HG02870 (cell line): Measurements from ENCODE around the gene CREB3.

Experiments used
- ATAC-seq: cut with Tn5 transposase; IDR thresholded peaks from one replicate; pipeline ENCODE4 v1.9.1; 2021; ENCODE audit warnings: mild to moderate bottlenecking, moderate library complexity; ENCODE audit not compliant: unreplicated experiment

CREB3 gene

GRCh38 chr9:35725362-35725761 is 7.1 kb upstream of the CREB3 start:
- no peak for ATAC-seq

- ATAC-seq, result no peak
These were observed 5.5 kb upstream of the CREB3 start for GRCh38 chr9:35726931-35727330.

GRCh38 chr9:35727676-35728040 is 4.8 kb upstream of the CREB3 start:
- ATAC-seq, result no peak

GRCh38 chr9:35728041-35728971 is 4.2 kb upstream of the CREB3 start:
- ATAC-seq, result no peak

- no peak for ATAC-seq
These were observed 3.4 kb upstream of the CREB3 start for GRCh38 chr9:35729101-35729500.

GRCh38 chr9:35729700-35730485 is 2.6 kb upstream of the CREB3 start:
- no peak for ATAC-seq

GRCh38 chr9:35730486-35730854 is 2.0 kb upstream of the CREB3 start:
- no peak for ATAC-seq

GRCh38 chr9:35731415-35732184 is 866 bp upstream of the CREB3 start:
- ATAC-seq, result no peak

GRCh38 chr9:35732800-35733541 is 505 bp downstream of the CREB3 start:
- ATAC-seq, result peak; percentile 2

- ATAC-seq, result no peak
These were observed 1.6 kb downstream of the CREB3 start for GRCh38 chr9:35734096-35734495.

GRCh38 chr9:35736201-35736633 is 3.8 kb downstream of the CREB3 start:
- ATAC-seq, result no peak

GRCh38 chr9:35737143-35737542 is 4.7 kb downstream of the CREB3 start:
- no peak for ATAC-seq

GRCh38 chr9:35738186-35738585 is 5.7 kb downstream of the CREB3 start:
- no peak for ATAC-seq

- no peak for ATAC-seq
These were observed 6.5 kb downstream of the CREB3 start for GRCh38 chr9:35738924-35739323.

GRCh38 chr9:35740243-35740642 is 7.8 kb downstream of the CREB3 start:
- ATAC-seq, result no peak

GRCh38 chr9:35741740-35742139 is 9.3 kb downstream of the CREB3 start:
- ATAC-seq, result no peak

- no peak for ATAC-seq
These were observed 11.0 kb downstream of the CREB3 start for GRCh38 chr9:35743452-35743851.

- no peak for ATAC-seq
These were observed 11.5 kb downstream of the CREB3 start for GRCh38 chr9:35743880-35744518.

- ATAC-seq, result no peak
These were observed 13.1 kb downstream of the CREB3 start for GRCh38 chr9:35745569-35745968.

GRCh38 chr9:35746583-35746982 is 14.1 kb downstream of the CREB3 start:
- ATAC-seq, result no peak
